Ishikawa (cell line): ENCODE data around the gene MARF1.

ENCODE experiments used
- CEBPB ChIP-seq: IDR thresholded peaks from 2 replicates; pipeline ENCODE4 v1.6.1; 2012
- CREB1 ChIP-seq: IDR thresholded peaks from 2 replicates; pipeline ENCODE4 v1.6.1; 2012; ENCODE audit warnings: low read depth
- EGR1 ChIP-seq: IDR thresholded peaks from 2 replicates; pipeline ENCODE4 v1.6.1; 2012
- EP300 ChIP-seq: IDR thresholded peaks from 2 replicates; pipeline ENCODE4 v1.6.1; 2012; ENCODE audit warnings: borderline replicate concordance
- FOXM1 ChIP-seq: IDR thresholded peaks from 2 replicates; pipeline ENCODE4 v1.6.1; 2012; ENCODE audit warnings: low read depth, borderline replicate concordance
- MAX ChIP-seq: IDR thresholded peaks from 2 replicates; pipeline ENCODE4 v1.6.1; 2012
- NFIC ChIP-seq: IDR thresholded peaks from 2 replicates; pipeline ENCODE4 v1.6.1; 2012
- RAD21 ChIP-seq: IDR thresholded peaks from 2 replicates; pipeline ENCODE4 v1.6.1; 2012; ENCODE audit warnings: low read depth
- REST ChIP-seq: IDR thresholded peaks from 2 replicates; pipeline ENCODE4 v1.6.1; 2012; ENCODE audit warnings: low read depth, mild to moderate bottlenecking
- TAF1 ChIP-seq: IDR thresholded peaks from 2 replicates; pipeline ENCODE4 v1.6.1; 2012; ENCODE audit warnings: low read depth, mild to moderate bottlenecking
- TCF12 ChIP-seq: IDR thresholded peaks from 2 replicates; pipeline ENCODE4 v1.6.1; 2012; ENCODE audit warnings: low read depth
- TEAD4 ChIP-seq: IDR thresholded peaks from 2 replicates; pipeline ENCODE4 v1.6.1; 2012
- USF1 ChIP-seq: IDR thresholded peaks from 2 replicates; pipeline ENCODE4 v1.6.1; 2012
- YY1 ChIP-seq: IDR thresholded peaks from 2 replicates; pipeline ENCODE4 v1.6.1; 2012; ENCODE audit warnings: low read depth
- ZBTB7A ChIP-seq: IDR thresholded peaks from 2 replicates; pipeline ENCODE4 v1.6.1; 2012; ENCODE audit warnings: low read depth

MARF1 gene

GRCh38 chr16:15652293-15653001 is 9.5 kb upstream of the MARF1 start:
- TF ChIP-seq FOXM1 (no peak), USF1 (no peak), YY1 (no peak), NFIC (no peak), CEBPB (no peak), TEAD4 (no peak), RAD21 (no peak), TCF12 (no peak), REST (no peak), MAX (no peak), EGR1 (no peak), CREB1 (no peak), TAF1 (no peak)

GRCh38 chr16:15650698-15651171 is 7.8 kb upstream of the MARF1 start:
- no peak for TF ChIP-seq RAD21
- TF ChIP-seq MAX: no peak
- TF ChIP-seq ZBTB7A: no peak

GRCh38 chr16:15650019-15650697 is 7.2 kb upstream of the MARF1 start, which contains the start of gene NDE1:
Gene NDE1, plus strand, starts transcription at chr16:15650245. Its CDS starts 14,534 bp downstream, at chr16:15664779.
- TF ChIP-seq CEBPB (no peak), USF1 (no peak), EP300 (peak; percentile 27; the same call in 1 of the 2 replicates), TAF1 (peak; percentile 27; the same call in 1 of the 2 replicates), FOXM1 (peak; percentile 96), CREB1 (no peak), TEAD4 (no peak), ZBTB7A (no peak), MAX (peak; percentile 90), EGR1 (no peak), RAD21 (no peak), NFIC (no peak), REST (no peak), TCF12 (no peak; the same call in 1 of the 2 replicates), YY1 (no peak)

GRCh38 chr16:15649727-15650018 is 6.7 kb upstream of the MARF1 start:
- TF ChIP-seq REST: no peak
- no peak for TF ChIP-seq TEAD4
- TF ChIP-seq FOXM1: no peak
- TF ChIP-seq EP300: no peak
- no peak for TF ChIP-seq MAX
- no peak for TF ChIP-seq RAD21
- TF ChIP-seq YY1: no peak
- no peak for TF ChIP-seq ZBTB7A
- no peak for TF ChIP-seq USF1
